ENCODE measurements around the gene XPO6.
"Not testable (repeated sequence)": the region's sequence is repeated elsewhere in the genome, so short reads cannot be mapped to it uniquely, and the experiment has no call there.

The XPO6 gene

DNA sequence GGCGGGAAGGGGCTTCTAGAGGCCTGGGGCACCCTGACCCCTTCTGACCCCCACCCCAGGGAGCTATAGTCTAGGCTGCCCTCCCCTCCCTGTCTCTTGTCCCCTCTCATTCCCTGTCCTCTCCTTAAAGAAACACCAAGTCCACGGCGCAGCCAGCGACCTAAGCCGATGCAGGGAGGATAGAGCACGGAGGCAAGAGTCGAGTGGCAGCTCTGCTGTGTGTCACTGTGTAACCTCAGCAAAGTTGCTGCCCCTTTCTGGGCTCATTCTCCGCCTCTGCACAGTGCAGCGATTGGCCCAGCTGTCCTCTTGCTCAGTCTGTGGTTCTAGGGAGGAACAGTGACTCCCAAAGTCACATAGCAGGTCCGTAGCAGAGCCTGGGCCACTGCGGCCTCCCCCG lies 44.1 kb upstream of the XPO6 start:
- TF ChIP-seq, protein P1, sequence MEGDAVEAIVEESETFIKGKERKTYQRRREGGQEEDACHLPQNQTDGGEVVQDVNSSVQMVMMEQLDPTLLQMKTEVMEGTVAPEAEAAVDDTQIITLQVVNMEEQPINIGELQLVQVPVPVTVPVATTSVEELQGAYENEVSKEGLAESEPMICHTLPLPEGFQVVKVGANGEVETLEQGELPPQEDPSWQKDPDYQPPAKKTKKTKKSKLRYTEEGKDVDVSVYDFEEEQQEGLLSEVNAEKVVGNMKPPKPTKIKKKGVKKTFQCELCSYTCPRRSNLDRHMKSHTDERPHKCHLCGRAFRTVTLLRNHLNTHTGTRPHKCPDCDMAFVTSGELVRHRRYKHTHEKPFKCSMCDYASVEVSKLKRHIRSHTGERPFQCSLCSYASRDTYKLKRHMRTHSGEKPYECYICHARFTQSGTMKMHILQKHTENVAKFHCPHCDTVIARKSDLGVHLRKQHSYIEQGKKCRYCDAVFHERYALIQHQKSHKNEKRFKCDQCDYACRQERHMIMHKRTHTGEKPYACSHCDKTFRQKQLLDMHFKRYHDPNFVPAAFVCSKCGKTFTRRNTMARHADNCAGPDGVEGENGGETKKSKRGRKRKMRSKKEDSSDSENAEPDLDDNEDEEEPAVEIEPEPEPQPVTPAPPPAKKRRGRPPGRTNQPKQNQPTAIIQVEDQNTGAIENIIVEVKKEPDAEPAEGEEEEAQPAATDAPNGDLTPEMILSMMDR (conservative IDR thresholded peaks at IDR 0.05; ENCODE audit: low read depth, low read length) = no peak
- no peak for DNase-seq (ENCODE audit: low read depth)
- H3K4me3 ChIP-seq (ENCODE audit: low read length) = no peak overlapping the region

DNA sequence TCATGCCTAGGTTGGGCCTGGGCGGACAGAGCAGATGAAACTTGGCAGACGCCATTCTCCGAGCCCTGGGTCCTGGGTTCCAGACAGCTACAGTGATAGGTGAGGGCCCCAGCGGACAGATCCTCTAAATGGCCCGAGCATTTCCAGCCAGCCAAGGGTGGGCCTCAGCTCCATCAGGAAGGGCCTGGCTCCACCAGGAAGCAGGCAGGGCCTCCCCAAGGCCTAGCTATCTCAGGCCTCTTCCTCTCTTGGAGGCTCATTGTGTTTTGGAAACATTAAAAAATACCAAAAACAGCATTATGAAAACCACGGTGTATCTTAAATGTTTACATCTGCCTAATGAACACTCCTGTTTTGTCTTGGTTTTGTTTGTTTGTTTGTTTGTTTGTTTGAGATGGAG lies 42.4 kb upstream of the XPO6 start:
- TF ChIP-seq, protein P1 (conservative IDR thresholded peaks at IDR 0.05; ENCODE audit: low read depth, low read length) = no peak
- DNase-seq (ENCODE audit: low read depth) = no peak
- H3K4me3 ChIP-seq (ENCODE audit: low read length) = no peak overlapping the region

DNA sequence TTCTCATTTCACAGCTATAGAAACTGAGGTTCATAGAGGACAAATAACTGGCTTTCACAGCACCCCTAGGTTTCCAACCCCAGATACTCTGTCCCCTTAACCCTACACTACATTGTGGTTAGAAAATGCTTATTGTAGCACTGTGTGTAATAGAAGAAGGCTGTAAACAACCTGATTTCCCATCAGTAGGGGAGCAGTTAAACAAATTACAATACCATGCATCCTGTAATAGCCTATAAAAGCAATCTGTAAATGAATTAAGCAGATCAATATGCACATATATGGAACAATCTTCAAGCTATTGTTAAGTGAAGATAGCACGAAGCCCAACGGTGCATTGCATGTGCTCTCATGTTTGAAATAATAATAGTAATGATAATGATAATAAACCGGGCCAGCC lies 39.2 kb upstream of the XPO6 start:
- no peak overlapping the region for H3K4me3 ChIP-seq (ENCODE audit: low read length)
- DNase-seq (ENCODE audit: low read depth) = no peak
- TF ChIP-seq, protein P1 (conservative IDR thresholded peaks at IDR 0.05; ENCODE audit: low read depth, low read length) = no peak

DNA sequence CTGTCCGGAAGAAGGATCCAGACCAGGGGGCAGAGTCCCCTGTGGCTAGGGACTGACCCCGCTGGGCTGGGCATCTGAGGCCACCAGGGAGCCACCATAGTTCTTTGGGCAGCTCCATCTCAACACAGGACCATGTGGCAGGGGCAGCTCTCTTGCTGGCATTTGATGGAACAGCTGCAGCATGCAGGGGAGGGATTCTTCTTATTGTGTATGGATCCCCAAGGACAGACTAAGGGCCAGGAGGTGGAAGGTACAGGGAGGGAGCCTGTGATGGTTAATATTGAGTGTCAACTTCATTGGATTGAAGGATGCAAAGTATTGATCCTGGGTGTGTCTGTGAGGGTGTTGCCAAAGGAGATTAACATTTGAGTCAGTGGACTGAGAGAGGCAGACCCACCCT lies 37.7 kb upstream of the XPO6 start:
- not testable (repeated sequence) for H3K4me3 ChIP-seq (ENCODE audit: low read length); DNase-seq (ENCODE audit: low read depth)

DNA sequence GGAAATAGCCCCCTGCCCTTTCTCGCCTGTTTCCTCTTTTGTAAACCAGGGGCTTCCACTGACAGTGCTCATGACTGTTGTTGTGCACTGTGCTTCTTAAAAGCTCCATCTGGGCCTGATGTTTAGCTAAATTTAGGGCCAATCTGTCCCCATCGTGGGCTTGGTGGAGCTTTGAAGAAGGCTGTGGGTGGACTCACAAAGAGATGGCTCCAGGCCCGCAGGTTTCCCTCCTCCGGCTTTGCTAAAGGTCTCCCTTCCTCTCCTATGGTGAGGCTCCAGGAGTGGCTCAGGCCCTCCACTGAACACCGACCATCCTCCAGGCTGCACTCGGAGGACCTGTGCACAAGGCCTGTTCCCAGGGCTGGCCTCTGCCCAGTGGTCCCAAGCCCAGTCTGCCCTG lies 30.2 kb upstream of the XPO6 start:
- no peak overlapping the region for H3K4me3 ChIP-seq (ENCODE audit: low read length)
- TF ChIP-seq, protein P1 (conservative IDR thresholded peaks at IDR 0.05; ENCODE audit: low read depth, low read length) = no peak
- no peak for DNase-seq (ENCODE audit: low read depth)

DNA sequence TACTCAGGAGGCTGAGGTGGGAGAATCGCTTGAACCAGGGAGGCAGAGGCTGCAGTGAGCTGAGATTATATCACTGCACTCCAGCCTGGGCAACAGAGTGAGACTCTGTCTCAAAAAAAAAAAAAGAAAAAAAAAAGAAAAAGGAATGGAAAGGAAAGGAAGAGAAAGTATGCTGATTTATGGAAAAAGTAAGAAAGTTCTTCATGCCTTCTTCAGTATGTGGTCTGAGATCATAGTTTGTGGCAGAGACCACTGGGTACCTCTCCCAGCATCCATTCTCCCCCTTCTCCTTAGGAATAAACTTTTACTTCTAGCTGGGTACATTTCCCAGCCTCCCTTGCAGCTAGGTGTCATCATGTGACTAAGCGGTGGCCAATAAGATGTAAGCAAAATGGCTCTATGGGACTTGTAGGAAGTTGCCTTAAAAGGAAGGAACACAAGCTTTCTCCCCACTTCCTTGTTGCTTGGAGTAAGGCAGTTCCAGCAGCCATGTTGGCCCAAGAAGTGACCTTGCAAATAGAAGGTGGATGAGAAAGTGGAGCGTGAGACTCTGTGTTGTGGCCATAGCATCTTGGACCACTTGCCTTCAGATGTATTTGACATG lies 26.1 kb upstream of the XPO6 start:
- DNase-seq (ENCODE audit: low read depth) = no peak
- TF ChIP-seq, protein P1 (conservative IDR thresholded peaks at IDR 0.05; ENCODE audit: low read depth, low read length) = no peak
- no peak overlapping the region for H3K4me3 ChIP-seq (ENCODE audit: low read length)

DNA sequence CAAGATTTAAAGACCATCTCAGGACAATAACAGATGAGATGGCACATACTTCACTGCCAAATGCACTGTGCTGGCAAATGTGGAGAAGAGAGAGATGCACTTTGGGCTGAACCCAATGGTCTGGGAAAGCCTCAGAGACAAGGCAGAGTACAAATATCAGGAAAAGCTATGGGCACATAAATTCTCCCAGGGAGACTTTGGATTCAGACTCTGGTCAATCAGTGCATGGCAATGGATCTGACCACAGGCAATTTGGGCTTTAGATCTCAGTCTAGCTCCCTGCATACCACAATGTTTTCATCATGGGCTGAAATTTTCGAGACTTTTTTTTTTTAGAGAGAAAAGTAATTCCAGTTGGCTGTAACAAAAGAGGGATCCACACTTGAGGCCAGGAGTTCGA lies 20.0 kb upstream of the XPO6 start:
- DNase-seq (ENCODE audit: low read depth) = no peak
- TF ChIP-seq, protein P1 (conservative IDR thresholded peaks at IDR 0.05; ENCODE audit: low read depth, low read length) = no peak
- no peak overlapping the region for H3K4me3 ChIP-seq (ENCODE audit: low read length)

DNA sequence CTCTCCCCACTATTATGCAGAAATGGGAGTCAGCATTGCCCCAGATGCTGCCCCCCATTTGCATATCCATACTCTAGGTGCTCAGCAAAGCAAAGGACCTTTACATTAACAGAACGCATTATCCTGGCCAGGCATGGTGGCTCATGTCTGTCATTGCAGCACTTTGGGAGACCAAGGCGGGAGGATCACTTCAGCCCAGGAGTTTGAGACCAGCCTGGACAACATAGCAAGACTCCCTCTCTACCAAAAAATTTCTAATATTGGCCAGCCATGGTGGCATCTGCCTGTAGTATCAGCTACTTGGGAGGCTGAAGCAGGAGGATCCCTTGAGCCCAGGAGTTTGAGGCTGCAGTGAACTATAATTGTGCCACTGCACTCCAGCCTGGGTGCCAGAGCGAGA lies 12.1 kb upstream of the XPO6 start:
- H3K4me3 ChIP-seq (ENCODE audit: low read length); DNase-seq (ENCODE audit: low read depth): not testable (repeated sequence)

DNA sequence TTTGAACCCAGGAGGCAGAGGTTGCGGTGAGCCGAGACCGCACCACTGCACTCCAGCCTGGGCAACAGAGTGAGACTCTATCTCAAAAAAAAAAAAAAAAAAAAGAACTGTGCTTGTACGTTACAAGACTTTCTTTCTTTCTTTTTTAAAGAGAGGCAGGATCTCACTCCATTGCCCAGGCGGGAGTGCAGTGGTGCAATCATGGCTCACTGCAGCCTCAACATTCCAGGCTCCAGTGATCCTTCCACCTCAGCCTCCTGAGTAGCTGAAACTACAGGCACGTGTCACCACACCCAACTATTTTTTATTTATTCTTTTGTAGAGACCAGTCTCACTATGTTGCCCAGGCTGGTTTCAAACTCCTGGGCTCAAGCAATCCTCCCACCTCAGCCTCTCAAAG lies 8.0 kb upstream of the XPO6 start:
- not testable (repeated sequence) for H3K4me3 ChIP-seq (ENCODE audit: low read length); DNase-seq (ENCODE audit: low read depth)
